Central memory CD8-positive, alpha-beta T cell (primary cell): Measurements from ENCODE around the gene LFNG.

ENCODE experiments used
- ATAC-seq: fragments of 150-1000 bp; cut with Tn5 transposase; replicated peaks from 2 replicates; pipeline ENCODE4 v1.10.0; 2022; ENCODE audit warnings: mild to moderate bottlenecking, moderate FRiP score, moderate number of reproducible peaks; ENCODE audit not compliant: poor library complexity, severe bottlenecking; ENCODE audit errors: extremely low read depth
- DNase-seq, 2 donors: peaks; one replicate each; pipeline ENCODE4 v3.0.0; 2021; ENCODE audit warnings: low spot score in 2 of 2
- H3K27ac Mint-ChIP-seq: one replicate; pipeline ENCODE4 v1.8.0; 2022; ENCODE audit warnings: low read depth, mild to moderate bottlenecking, moderate library complexity, mixed read lengths
- H3K27me3 Mint-ChIP-seq: one replicate; pipeline ENCODE4 v1.8.0; 2022; ENCODE audit warnings: mixed read lengths
- H3K36me3 Mint-ChIP-seq: one replicate; pipeline ENCODE4 v1.8.0; 2022; ENCODE audit warnings: mild to moderate bottlenecking, moderate library complexity, mixed read lengths; ENCODE audit not compliant: insufficient read depth
- H3K4me1 Mint-ChIP-seq: one replicate; pipeline ENCODE4 v1.8.0; 2022; ENCODE audit warnings: mixed read lengths
- H3K4me3 Mint-ChIP-seq: one replicate; pipeline ENCODE4 v1.8.0; 2022; ENCODE audit warnings: mild to moderate bottlenecking, moderate library complexity, mixed read lengths
- H3K9me3 Mint-ChIP-seq: one replicate; pipeline ENCODE4 v1.8.0; 2022; ENCODE audit warnings: mixed read lengths

LFNG gene

GRCh38 chr7:2518737-2519118 lies 846 bp upstream of the LFNG start:
- Mint-ChIP-seq H3K27me3 (no peaks in the 10 kb centered on the region), H3K36me3 (peaks cover 28% of the 10 kb centered on the region), H3K9me3 (no peaks in the 10 kb centered on the region), H3K27ac (no peak overlapping the region), H3K4me1 (peaks cover 31% of the 10 kb centered on the region), H3K4me3 (peak overlapping the region; percentile 71)
- ATAC-seq (no peak), DNase-seq (no peak)

DNA sequence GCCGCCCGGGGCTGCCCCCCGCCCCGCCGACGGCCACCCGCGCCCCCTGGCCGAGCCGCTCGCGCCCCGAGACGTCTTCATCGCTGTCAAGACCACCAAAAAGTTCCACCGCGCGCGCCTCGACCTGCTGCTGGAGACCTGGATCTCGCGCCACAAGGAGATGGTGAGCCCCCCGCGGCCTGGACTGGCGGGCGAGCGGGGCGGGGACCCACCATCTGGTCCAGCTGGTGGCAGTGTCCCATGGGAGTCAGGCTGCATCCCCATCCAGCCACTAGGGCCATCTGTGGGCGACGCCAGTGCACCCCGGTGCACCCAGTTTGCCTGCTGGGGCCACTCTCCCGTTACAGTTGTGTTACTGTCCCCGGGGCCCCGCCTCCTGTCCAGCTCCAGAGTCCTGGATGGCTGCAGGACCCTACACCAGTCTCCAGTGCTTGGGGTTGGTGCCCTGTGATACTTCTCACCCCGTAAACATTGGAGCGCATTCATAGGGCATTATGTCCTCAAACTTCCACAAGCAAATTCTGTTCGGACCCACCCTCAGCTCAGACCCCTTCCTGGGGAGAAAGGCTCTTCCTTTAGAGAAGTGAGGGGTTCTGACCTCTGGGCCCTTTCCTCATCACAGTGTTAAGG lies 672 bp downstream of the LFNG start:
- Mint-ChIP-seq H3K27ac (peak overlapping the region; percentile 84), H3K9me3 (no peaks in the 10 kb centered on the region), H3K4me3 (peak overlapping the region; percentile 93), H3K36me3 (peaks cover 28% of the 10 kb centered on the region), H3K27me3 (no peaks in the 10 kb centered on the region), H3K4me1 (peaks cover 31% of the 10 kb centered on the region)
- DNase-seq (no peak), ATAC-seq (no peak)

- ATAC-seq (no peak), DNase-seq (no peak)
- H3K4me1 Mint-ChIP-seq: peaks cover 34% of the 10 kb centered on the region
- H3K36me3 Mint-ChIP-seq: peaks cover 29% of the 10 kb centered on the region
- peak overlapping the region; percentile 84 for H3K27ac Mint-ChIP-seq
- H3K27me3 Mint-ChIP-seq: no peaks in the 10 kb centered on the region
- H3K9me3 Mint-ChIP-seq: no peaks in the 10 kb centered on the region
- H3K4me3 Mint-ChIP-seq: peak overlapping the region; percentile 93
These were observed 1.3 kb downstream of the LFNG start for GRCh38 chr7:2520761-2521290.

DNA sequence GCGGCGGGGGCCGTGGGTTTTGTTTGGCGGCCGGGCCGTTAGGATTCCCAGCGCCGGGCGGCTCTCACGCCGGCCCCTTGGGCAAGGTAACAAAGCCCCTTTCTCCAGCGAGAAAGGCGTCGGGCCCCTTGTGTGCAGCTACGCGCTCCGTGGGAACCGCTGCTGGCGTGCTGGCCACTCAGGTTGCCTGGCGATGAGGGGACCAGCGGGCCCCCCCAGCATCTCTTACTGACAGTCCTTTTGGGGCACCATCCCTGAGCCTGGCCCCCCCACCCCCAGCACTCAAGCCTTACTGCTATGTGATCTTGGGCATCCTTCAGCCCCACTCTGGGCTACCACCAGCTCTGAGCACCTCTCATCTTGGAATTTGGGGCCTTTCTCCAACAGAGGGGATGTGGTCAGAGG lies 1.8 kb downstream of the LFNG start:
- Mint-ChIP-seq H3K4me1 (peaks cover 36% of the 10 kb centered on the region), H3K9me3 (no peaks in the 10 kb centered on the region), H3K36me3 (peaks cover 31% of the 10 kb centered on the region), H3K27me3 (no peaks in the 10 kb centered on the region), H3K27ac (peak overlapping the region; percentile 86), H3K4me3 (peak overlapping the region; percentile 93)
- DNase-seq (no peak), ATAC-seq (peak; percentile 2)

DNA sequence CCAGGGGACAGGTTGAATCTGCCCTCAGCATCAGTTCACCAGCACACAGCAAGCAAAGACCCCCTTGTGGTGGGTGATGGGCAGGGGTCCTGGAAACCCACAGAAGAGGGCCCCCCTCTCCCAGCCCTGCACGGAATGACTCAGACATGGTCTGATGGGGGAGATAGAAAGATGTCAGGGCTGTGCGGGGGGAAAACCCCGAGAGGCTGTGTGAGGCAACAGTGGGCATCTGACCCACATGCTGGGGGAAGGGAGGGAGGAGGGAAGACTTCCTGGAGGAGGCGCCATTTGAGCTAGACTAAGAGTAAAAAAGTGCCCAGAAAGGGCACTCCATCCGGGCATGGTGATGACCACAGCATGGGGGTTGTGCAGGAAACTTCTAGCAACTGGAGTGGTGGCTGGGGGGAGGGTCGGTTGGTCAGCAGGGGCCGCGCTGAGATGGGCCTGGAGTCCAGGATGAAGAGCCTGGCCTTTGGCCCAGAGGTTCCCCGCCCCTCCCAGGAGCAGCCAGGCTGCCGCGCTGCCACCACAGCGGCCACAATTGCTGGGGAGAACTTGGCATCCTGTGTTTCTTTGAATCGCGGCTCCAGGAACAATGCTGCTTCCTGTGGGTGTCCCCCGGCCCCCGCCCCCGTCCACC lies 2.5 kb downstream of the LFNG start:
- Mint-ChIP-seq H3K27ac (peak overlapping the region; percentile 86), H3K9me3 (no peaks in the 10 kb centered on the region), H3K27me3 (no peaks in the 10 kb centered on the region), H3K4me1 (peaks cover 38% of the 10 kb centered on the region), H3K36me3 (peaks cover 33% of the 10 kb centered on the region), H3K4me3 (peak overlapping the region; percentile 93)
- peak; percentile 57 for ATAC-seq
- peak; percentile 44 to 61 for DNase-seq

DNA sequence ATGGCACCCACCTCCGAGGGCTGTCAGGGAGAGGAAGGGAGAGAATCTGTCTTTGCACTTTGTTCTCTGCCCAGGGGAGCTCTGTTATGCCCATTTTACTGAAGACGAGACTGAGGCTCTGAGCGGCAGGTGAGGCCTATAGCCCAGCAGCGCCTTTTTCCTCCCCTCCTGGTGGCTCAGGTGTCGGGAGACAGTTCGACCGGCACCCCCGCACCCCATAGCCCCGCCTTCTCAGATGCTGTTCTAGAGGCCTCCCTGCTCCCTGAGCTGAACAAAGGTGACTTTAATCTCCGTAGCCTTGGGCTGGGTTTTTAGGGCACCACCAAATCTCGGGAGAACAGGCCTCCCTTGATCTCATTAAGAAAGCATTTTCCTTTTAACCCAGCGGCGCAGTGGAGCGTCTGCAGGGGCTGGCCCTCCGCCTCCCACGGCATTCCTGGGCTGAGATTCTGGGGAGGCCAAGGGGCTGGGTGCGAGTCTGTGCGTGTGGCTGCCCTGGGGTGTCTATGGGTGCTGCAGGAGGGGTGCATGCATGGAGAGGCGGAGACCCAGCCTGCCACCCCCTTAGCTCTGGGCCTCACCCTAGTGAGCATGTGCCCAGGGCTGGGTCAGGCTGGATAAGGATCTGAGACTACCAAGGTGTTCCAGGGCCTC lies 3.3 kb downstream of the LFNG start:
- H3K9me3 Mint-ChIP-seq: no peaks in the 10 kb centered on the region
- H3K4me1 Mint-ChIP-seq: peaks cover 40% of the 10 kb centered on the region
- no peaks in the 10 kb centered on the region for H3K27me3 Mint-ChIP-seq
- H3K27ac Mint-ChIP-seq: peak overlapping the region; percentile 86
- no peak for ATAC-seq
- H3K36me3 Mint-ChIP-seq: peaks cover 36% of the 10 kb centered on the region
- H3K4me3 Mint-ChIP-seq: peak overlapping the region; percentile 93
- DNase-seq: no peak

GRCh38 chr7:2523461-2523936 lies 3.9 kb downstream of the LFNG start:
- Mint-ChIP-seq H3K4me3 (peak overlapping the region; percentile 93), H3K9me3 (no peaks in the 10 kb centered on the region), H3K27me3 (no peaks in the 10 kb centered on the region), H3K27ac (no peak overlapping the region), H3K4me1 (peaks cover 40% of the 10 kb centered on the region), H3K36me3 (peaks cover 38% of the 10 kb centered on the region)
- no peak for ATAC-seq
- no peak for DNase-seq

- no peaks in the 10 kb centered on the region for H3K9me3 Mint-ChIP-seq
- H3K27ac Mint-ChIP-seq: no peak overlapping the region
- H3K36me3 Mint-ChIP-seq: peaks cover 38% of the 10 kb centered on the region
- ATAC-seq: no peak
- no peaks in the 10 kb centered on the region for H3K27me3 Mint-ChIP-seq
- DNase-seq: no peak
- H3K4me3 Mint-ChIP-seq: peak overlapping the region; percentile 93
- H3K4me1 Mint-ChIP-seq: peaks cover 43% of the 10 kb centered on the region
These were observed 4.6 kb downstream of the LFNG start for GRCh38 chr7:2523941-2524807.

DNA sequence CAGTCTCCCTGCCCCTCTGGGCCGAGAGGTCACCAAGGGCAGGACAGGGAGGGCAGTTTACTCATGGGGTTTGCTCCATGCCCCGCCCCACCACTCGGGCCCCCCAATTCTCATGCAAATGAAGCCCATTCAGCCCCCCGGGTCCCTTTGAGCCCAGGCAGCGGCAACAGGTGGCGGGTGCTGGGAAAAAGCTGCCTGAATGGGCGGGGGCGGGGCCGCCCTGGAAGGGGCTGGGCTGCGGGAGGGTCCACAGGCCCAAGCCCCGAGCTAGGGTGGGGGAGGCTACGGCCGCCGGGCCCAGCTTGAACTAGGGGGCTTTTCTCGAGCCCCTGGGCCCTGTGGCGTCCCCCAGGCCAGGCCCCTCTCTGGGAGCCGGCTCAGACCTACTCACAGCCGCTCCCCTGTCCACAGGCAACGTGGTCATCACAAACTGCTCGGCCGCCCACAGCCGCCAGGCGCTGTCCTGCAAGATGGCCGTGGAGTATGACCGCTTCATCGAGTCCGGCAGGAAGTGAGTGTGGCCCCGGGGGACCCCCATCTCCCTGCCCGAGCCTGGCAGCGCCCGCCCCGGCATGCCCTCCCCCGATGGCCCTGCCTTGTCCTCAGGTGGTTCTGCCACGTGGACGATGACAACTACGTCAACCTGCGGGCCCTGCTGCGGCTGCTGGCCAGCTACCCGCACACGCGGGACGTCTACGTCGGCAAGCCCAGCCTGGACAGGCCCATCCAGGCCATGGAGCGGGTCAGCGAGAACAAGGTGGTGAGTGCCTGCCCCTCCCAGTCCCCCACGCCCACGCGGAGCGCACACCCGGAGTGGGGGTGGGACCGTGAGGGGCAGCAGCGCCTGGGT lies 5.5 kb downstream of the LFNG start:
- Mint-ChIP-seq H3K4me1 (peaks cover 51% of the 10 kb centered on the region), H3K36me3 (peaks cover 38% of the 10 kb centered on the region), H3K4me3 (no peak overlapping the region), H3K9me3 (no peaks in the 10 kb centered on the region), H3K27ac (no peak overlapping the region), H3K27me3 (no peaks in the 10 kb centered on the region)
- no peak for DNase-seq
- no peak for ATAC-seq

GRCh38 chr7:2525658-2526630 lies 6.4 kb downstream of the LFNG start:
- Mint-ChIP-seq H3K9me3 (no peaks in the 10 kb centered on the region), H3K36me3 (peaks cover 29% of the 10 kb centered on the region), H3K27ac (no peak overlapping the region), H3K4me1 (peaks cover 60% of the 10 kb centered on the region), H3K4me3 (peak overlapping the region; percentile 16), H3K27me3 (no peaks in the 10 kb centered on the region)
- ATAC-seq (no peak), DNase-seq (no peak)
